K562 (cell line): Measurements from ENCODE around the gene STAB1. TPM values are rescaled to one million over a fixed set of nuclear protein-coding genes. Genes with fewer than 3 reads are reported as not detected.

Source experiments
- CTCFL ChIP-seq: IDR thresholded peaks from 2 replicates; pipeline ENCODE4 v1.6.1; 2011; ENCODE audit warnings: borderline replicate concordance, low read depth, mild to moderate bottlenecking, moderate library complexity, low read length; ENCODE audit not compliant: insufficient read depth, poor library complexity, severe bottlenecking
- DDX20 ChIP-seq: fragments of 450-650 bp; IDR thresholded peaks from 2 replicates; pipeline ENCODE4 v1.6.1; 2016; ENCODE audit warnings: missing genetic modification characterization, low read depth, mild to moderate bottlenecking, missing compliant biosample characterization, moderate library complexity
- E2F3 ChIP-seq: fragments of 250-450 bp; sonication (Bioruptor Pico); IDR thresholded peaks from 2 replicates; pipeline ENCODE4 v1.4.0; 2020; ENCODE audit warnings: mild to moderate bottlenecking
- FOSL1 ChIP-seq: fragments of 200-800 bp; sonication (Bioruptor generic); conservative IDR thresholded peaks from 2 replicates; pipeline ENCODE4 v1.6.1; 2016; ENCODE audit warnings: missing genetic modification characterization, missing compliant biosample characterization
- FOXM1 ChIP-seq, 2 experiments: fragments of 450-650 bp in 1 of 2; sonication (generic) in 1 of 2; formaldehyde crosslinking in 1 of 2; IDR thresholded peaks; 2 replicates each; pipeline versions ENCODE4 v1.6.1 to v1.9.0; 2017 to 2022; ENCODE audit warnings: low read depth in 2 of 2, mild to moderate bottlenecking in 2 of 2, missing genetic modification reagents in 1 of 2, moderate library complexity in 1 of 2
- KLF10 ChIP-seq: fragments of 250-450 bp; sonication (Bioruptor Pico); IDR thresholded peaks from 2 replicates; pipeline ENCODE4 v1.6.1; 2021; ENCODE audit warnings: matching md5 sums
- MBD1 ChIP-seq: fragments of 250-450 bp; sonication (Bioruptor Pico); IDR thresholded peaks from 2 replicates; pipeline ENCODE4 v1.8.0; 2022; ENCODE audit warnings: inconsistent platforms
- NBN ChIP-seq: fragments of 450-650 bp; IDR thresholded peaks from 2 replicates; pipeline ENCODE4 v1.6.1; 2016; ENCODE audit warnings: low read depth, mild to moderate bottlenecking
- NELFE ChIP-seq: IDR thresholded peaks from 2 replicates; pipeline ENCODE4 v1.6.1; 2011; ENCODE audit warnings: mild to moderate bottlenecking; ENCODE audit not compliant: insufficient read depth, insufficient read length
- NR3C1 ChIP-seq: sonication (generic); formaldehyde crosslinking; IDR thresholded peaks from 2 replicates; pipeline ENCODE4 v1.8.1; 2022; ENCODE audit warnings: missing genetic modification reagents
- SMAD1 ChIP-seq: fragments of 150-350 bp; IDR thresholded peaks from 2 replicates; pipeline ENCODE4 v1.6.1; 2014; ENCODE audit warnings: low read length, low read depth; ENCODE audit not compliant: partially characterized antibody
- SRSF7 ChIP-seq: fragments of 200-400 bp; formaldehyde crosslinking; optimal IDR thresholded peaks from 2 replicates; pipeline ENCODE3; 2017; ENCODE audit warnings: mild to moderate bottlenecking, low read depth, low read length
- TCF3 ChIP-seq: sonication (generic); formaldehyde crosslinking; IDR thresholded peaks from 2 replicates; pipeline ENCODE4 v1.4.0; 2020; ENCODE audit warnings: mild to moderate bottlenecking, missing genetic modification reagents
- THAP7 ChIP-seq: fragments of 250-450 bp; sonication (Bioruptor Pico); IDR thresholded peaks from 2 replicates; pipeline ENCODE4 v1.5.0; 2021
- ZBTB9 ChIP-seq: fragments of 450-650 bp; formaldehyde crosslinking; IDR thresholded peaks from 2 replicates; pipeline ENCODE4 v1.4.0; 2020; ENCODE audit warnings: mild to moderate bottlenecking, moderate library complexity
- ZNF449 ChIP-seq: fragments of 250-450 bp; sonication (Bioruptor Pico); IDR thresholded peaks from 2 replicates; pipeline ENCODE4 v1.8.0; 2022; ENCODE audit warnings: moderate library complexity, mild to moderate bottlenecking, inconsistent platforms
- ZNF592 ChIP-seq: fragments of 450-650 bp; IDR thresholded peaks from 2 replicates; pipeline ENCODE4 v1.6.1; 2017; ENCODE audit warnings: antibody characterized with exemption, mild to moderate bottlenecking
- polyA plus RNA-seq, 8 experiments: library from polyadenylated mRNA; depleted of rRNA in 4 of 8; stranded (reverse) in 5 of 8; unstranded in 3 of 8; fragments of >200 nt; fragmentation: Nextera tagmentation in 2 of 8; fragmentation: Illumina TruSeq in 1 of 8; extraction: Ambion mirVana in 2 of 8; extraction: Trizol in 1 of 8; gene quantifications; 2 replicates each; pipeline versions ENCODE4 v1.2.1 to v1.2.3, GENCODE V29; 2011 to 2014; ENCODE audit warnings: inconsistent platforms in 1 of 8, missing spikeins in 1 of 8
- total RNA-seq, 7 experiments: library from RNA; depleted of rRNA in 6 of 7; stranded (reverse); fragments of >200 nt in 6 of 7; fragmentation: Illumina TruSeq in 2 of 7; extraction: Trizol in 2 of 7; gene quantifications; 2 replicates each; pipeline versions ENCODE4 v1.2.1 to v1.2.3, GENCODE V29; 2011 to 2021; ENCODE audit warnings: low replicate concordance in 1 of 7

STAB1 gene
- total and polyA plus RNA-seq, 9 of the 15 experiments (the other 6 are each of a cell fraction or from before 2014, with no cell fraction given), result 0.20 to 3.9 (median 1.2) TPM

GRCh38 chr3:52532517-52532837 is 37.3 kb downstream of the STAB1 start (continued):
- 0 out of 2 replicates have a peak, but pooled peaks have one; percentile 47 for TF ChIP-seq ZNF592
- TF ChIP-seq NBN, result no peak
- no peak for TF ChIP-seq CTCFL
- no peak for TF ChIP-seq THAP7 (CRISPR knock-in tag)
- no peak for TF ChIP-seq SRSF7
- peak; percentile 71 for TF ChIP-seq TCF3 (CRISPR knock-in tag)
- no peak for TF ChIP-seq KLF10
- no peak for TF ChIP-seq NELFE
- no peak for TF ChIP-seq ZBTB9
- no peak for TF ChIP-seq FOXM1 (IDR thresholded peaks at IDR 0.05; ENCODE audit: low read depth)
- TF ChIP-seq FOXM1 (CRISPR knock-in tag; IDR thresholded peaks at IDR 0.05; ENCODE audit: low read depth), result no peak
- no peak for TF ChIP-seq MBD1 (CRISPR knock-in tag)
- TF ChIP-seq DDX20 (tag), result no peak
- TF ChIP-seq FOSL1, result peak; percentile 45; the same call in 1 of the 2 replicates
- TF ChIP-seq NR3C1 (CRISPR knock-in tag), result no peak
- TF ChIP-seq E2F3, result no peak
- no peak for TF ChIP-seq SMAD1
- TF ChIP-seq ZNF449, result no peak
